Activated naive CD8-positive, alpha-beta T cell treated with anti-CD3 and anti-CD28 coated beads, Interleukin-2, amount 10 ng/mL, durations not matched to agents 7 days and 5 days (primary cell): ENCODE data around the gene CLIC6. TPM values are rescaled to one million over a fixed set of nuclear protein-coding genes. Genes with fewer than 3 reads are reported as not detected.
"Not testable (repeated sequence)": the region's sequence is repeated elsewhere in the genome, so short reads cannot be mapped to it uniquely, and the experiment has no call there.

Source experiments
- ATAC-seq: fragments of 150-1000 bp; cut with Tn5 transposase; one replicate; pipeline ENCODE4 v1.10.0; 2021; ENCODE audit warnings: low read depth, moderate library complexity
- POLR2A ChIA-PET: fragments of 350-600 bp; sonication (Branson Sonifier 250); formaldehyde crosslinking; loops from one replicate; lab custom pipeline; 2021; ENCODE audit warnings: antibody characterized with exemption; lab: Charles Lee
- DNase-seq: peaks from one replicate; pipeline ENCODE4 v3.0.0; 2021
- H3K27ac Mint-ChIP-seq: one replicate; pipeline ENCODE4 v1.8.0; 2022; ENCODE audit warnings: mild to moderate bottlenecking, mixed read lengths
- H3K27me3 Mint-ChIP-seq: one replicate; pipeline ENCODE4 v1.8.0; 2022; ENCODE audit warnings: mild to moderate bottlenecking, moderate library complexity, mixed read lengths
- H3K36me3 Mint-ChIP-seq: one replicate; pipeline ENCODE4 v1.8.0; 2021; ENCODE audit warnings: mild to moderate bottlenecking, mixed read lengths
- H3K4me1 Mint-ChIP-seq: one replicate; pipeline ENCODE4 v1.8.0; 2021; ENCODE audit warnings: mixed read lengths
- H3K4me3 Mint-ChIP-seq: one replicate; pipeline ENCODE4 v1.8.0; 2022; ENCODE audit warnings: mild to moderate bottlenecking, moderate library complexity, mixed read lengths
- H3K9me3 Mint-ChIP-seq: one replicate; pipeline ENCODE4 v1.8.0; 2021; ENCODE audit warnings: mixed read lengths
- total RNA-seq, 2 experiments: library from RNA; stranded (reverse); gene quantifications; one replicate each; pipeline ENCODE4 v1.2.3, GENCODE V29; 2021

CLIC6 gene
- total RNA-seq, 2 experiments from 2014 or later = 0.37 to 0.42 TPM

- Mint-ChIP-seq H3K27me3 (peaks cover 28% of the 10 kb centered on the region), H3K36me3 (no peaks in the 10 kb centered on the region), H3K27ac (no peak overlapping the region), H3K9me3 (no peaks in the 10 kb centered on the region), H3K4me1 (peaks cover 24% of the 10 kb centered on the region), H3K4me3 (no peak overlapping the region)
- DNase-seq = no peak
- no peak for ATAC-seq
- POLR2A ChIA-PET = no interaction called here
Observed at GRCh38 chr21:34703571-34703970, 34.8 kb downstream of the CLIC6 start.

GRCh38 chr21:34704119-34704518, 35.3 kb downstream of the CLIC6 start:
- no peak overlapping the region for H3K4me3 Mint-ChIP-seq
- no peak for ATAC-seq
- peaks cover 24% of the 10 kb centered on the region for H3K4me1 Mint-ChIP-seq
- no peaks in the 10 kb centered on the region for H3K36me3 Mint-ChIP-seq
- POLR2A ChIA-PET = no interaction called here
- peaks cover 25% of the 10 kb centered on the region for H3K27me3 Mint-ChIP-seq
- no peak for DNase-seq
- H3K9me3 Mint-ChIP-seq = no peaks in the 10 kb centered on the region
- H3K27ac Mint-ChIP-seq = no peak overlapping the region

GRCh38 chr21:34705011-34705410, 36.2 kb downstream of the CLIC6 start:
- Mint-ChIP-seq H3K36me3 (no peaks in the 10 kb centered on the region), H3K9me3 (no peaks in the 10 kb centered on the region), H3K4me1 (peaks cover 27% of the 10 kb centered on the region)

GRCh38 chr21:34706337-34706736, 37.5 kb downstream of the CLIC6 start:
- DNase-seq (no peak), ATAC-seq (no peak)
- Mint-ChIP-seq H3K4me3 (no peak overlapping the region), H3K36me3 (no peaks in the 10 kb centered on the region), H3K4me1 (peaks cover 27% of the 10 kb centered on the region), H3K27me3 (peaks cover 25% of the 10 kb centered on the region), H3K9me3 (no peaks in the 10 kb centered on the region), H3K27ac (no peak overlapping the region)
- POLR2A ChIA-PET = no interaction called here

More at GRCh38 chr21:34705011-34705410, 36.2 kb downstream of the CLIC6 start:
- H3K27ac Mint-ChIP-seq = no peak overlapping the region
- ATAC-seq (no peak), DNase-seq (no peak)
- peaks cover 25% of the 10 kb centered on the region for H3K27me3 Mint-ChIP-seq
- POLR2A ChIA-PET = no interaction called here
- no peak overlapping the region for H3K4me3 Mint-ChIP-seq

- H3K4me1 Mint-ChIP-seq = peaks cover 27% of the 10 kb centered on the region
- POLR2A ChIA-PET = interaction anchor here (1.1 kb wide), 2 partner anchors 9 to 41 kb away, joined by 3 to 5 read pairs; no protein-coding TSS in a partner anchor
- no peaks in the 10 kb centered on the region for H3K9me3 Mint-ChIP-seq
- peak; percentile 94 for ATAC-seq
- H3K27ac Mint-ChIP-seq = peak overlapping the region; percentile 90
- H3K4me3 Mint-ChIP-seq = peak overlapping the region; percentile 80
- H3K36me3 Mint-ChIP-seq = no peaks in the 10 kb centered on the region
- peak; percentile 54 for DNase-seq
- peaks cover 25% of the 10 kb centered on the region for H3K27me3 Mint-ChIP-seq
Observed at GRCh38 chr21:34707876-34708325, 39.1 kb downstream of the CLIC6 start.

GRCh38 chr21:34713621-34714020, 44.8 kb downstream of the CLIC6 start:
- H3K27ac Mint-ChIP-seq = no peak overlapping the region

GRCh38 chr21:34715518-34715917, 46.7 kb downstream of the CLIC6 start:
- Mint-ChIP-seq H3K4me1 (peaks cover 20% of the 10 kb centered on the region), H3K36me3 (no peaks in the 10 kb centered on the region), H3K27me3 (peaks cover 9% of the 10 kb centered on the region), H3K4me3 (no peak overlapping the region), H3K9me3 (no peaks in the 10 kb centered on the region), H3K27ac (no peak overlapping the region)
- POLR2A ChIA-PET = no interaction called here
- DNase-seq (no peak), ATAC-seq (no peak)

More at GRCh38 chr21:34713621-34714020, 44.8 kb downstream of the CLIC6 start:
- no peaks in the 10 kb centered on the region for H3K9me3 Mint-ChIP-seq
- POLR2A ChIA-PET = no interaction called here
- DNase-seq (no peak), ATAC-seq (no peak)
- H3K4me3 Mint-ChIP-seq = no peak overlapping the region
- H3K27me3 Mint-ChIP-seq = peaks cover 9% of the 10 kb centered on the region
- H3K4me1 Mint-ChIP-seq = peaks cover 21% of the 10 kb centered on the region
- no peaks in the 10 kb centered on the region for H3K36me3 Mint-ChIP-seq

GRCh38 chr21:34715985-34716596, 47.3 kb downstream of the CLIC6 start:
- Mint-ChIP-seq H3K27me3 (peaks cover 9% of the 10 kb centered on the region), H3K4me3 (no peak overlapping the region), H3K4me1 (peaks cover 20% of the 10 kb centered on the region), H3K9me3 (no peaks in the 10 kb centered on the region), H3K36me3 (no peaks in the 10 kb centered on the region), H3K27ac (no peak overlapping the region)
- ATAC-seq (no peak), DNase-seq (no peak)
- POLR2A ChIA-PET = no interaction called here

- H3K9me3 Mint-ChIP-seq, H3K27ac Mint-ChIP-seq, POLR2A ChIA-PET, H3K27me3 Mint-ChIP-seq, H3K36me3 Mint-ChIP-seq, DNase-seq, H3K4me3 Mint-ChIP-seq, ATAC-seq: not testable (repeated sequence)
- H3K4me1 Mint-ChIP-seq = peaks cover 20% of the 10 kb centered on the region
Observed at GRCh38 chr21:34718529-34718928, 49.7 kb downstream of the CLIC6 start.

- Mint-ChIP-seq H3K4me3 (no peak overlapping the region), H3K27ac (no peak overlapping the region), H3K27me3 (peaks cover 18% of the 10 kb centered on the region), H3K36me3 (no peaks in the 10 kb centered on the region), H3K9me3 (no peaks in the 10 kb centered on the region), H3K4me1 (peaks cover 15% of the 10 kb centered on the region)
- ATAC-seq = no peak
- POLR2A ChIA-PET = no interaction called here
- no peak for DNase-seq
Observed at GRCh38 chr21:34722684-34723300, 54.0 kb downstream of the CLIC6 start.

- POLR2A ChIA-PET = no interaction called here
- ATAC-seq (no peak), DNase-seq (no peak)
- H3K4me1 Mint-ChIP-seq = peaks cover 13% of the 10 kb centered on the region
- no peaks in the 10 kb centered on the region for H3K36me3 Mint-ChIP-seq
- H3K9me3 Mint-ChIP-seq = no peaks in the 10 kb centered on the region
- no peak overlapping the region for H3K4me3 Mint-ChIP-seq
- no peak overlapping the region for H3K27ac Mint-ChIP-seq
- H3K27me3 Mint-ChIP-seq = peaks cover 22% of the 10 kb centered on the region
Observed at GRCh38 chr21:34724131-34724856, 55.5 kb downstream of the CLIC6 start.

- Mint-ChIP-seq H3K4me3 (no peak overlapping the region), H3K27me3 (peaks cover 22% of the 10 kb centered on the region), H3K27ac (no peak overlapping the region), H3K4me1 (peaks cover 12% of the 10 kb centered on the region), H3K9me3 (no peaks in the 10 kb centered on the region), H3K36me3 (no peaks in the 10 kb centered on the region)
- ATAC-seq (no peak), DNase-seq (no peak)
- POLR2A ChIA-PET = no interaction called here
Observed at GRCh38 chr21:34724857-34725195, 56.0 kb downstream of the CLIC6 start.

GRCh38 chr21:34726627-34727337, 58.0 kb downstream of the CLIC6 start:
- DNase-seq = no peak
- POLR2A ChIA-PET = interaction anchor here (0.7 kb wide), 1 partner anchor 674 kb away, joined by 3 read pairs; no protein-coding TSS in a partner anchor
- no peaks in the 10 kb centered on the region for H3K36me3 Mint-ChIP-seq
- no peak overlapping the region for H3K27ac Mint-ChIP-seq
- H3K4me1 Mint-ChIP-seq = peaks cover 12% of the 10 kb centered on the region
- H3K4me3 Mint-ChIP-seq = peak overlapping the region; percentile 23
- H3K27me3 Mint-ChIP-seq = peaks cover 23% of the 10 kb centered on the region
- peak; percentile 71 for ATAC-seq
- H3K9me3 Mint-ChIP-seq = no peaks in the 10 kb centered on the region
